Upper lobe of left lung (tissue), 6 donors: ENCODE results near the gene HPCA. TPM values are rescaled to one million over a fixed set of nuclear protein-coding genes. Genes with fewer than 3 reads are reported as not detected.

Source experiments
- ATAC-seq, 2 donors: fragments of 200-7000 bp; cut with Tn5 transposase; one replicate each; pipeline ENCODE4 v1.9.1; 2022; ENCODE audit warnings: mild to moderate bottlenecking in 2 of 2, moderate library complexity in 2 of 2; ENCODE audit not compliant: low FRiP score in 2 of 2
- DNase-seq, 2 donors: peaks; one replicate each; pipeline ENCODE4 v3.0.0-alpha.2; 2019 to 2020
- H3K27ac ChIP-seq, 4 donors: fragments of 200-600 bp; sonication (generic); one replicate each; pipeline ENCODE4 v1.5.1; 2016 to 2019
- H3K27me3 ChIP-seq, 4 donors: fragments of 200-600 bp; sonication (generic); one replicate each; pipeline ENCODE4 v1.5.1; 2017 to 2019
- H3K36me3 ChIP-seq, 4 donors: fragments of 200-600 bp; sonication (generic); one replicate each; pipeline ENCODE4 v1.5.1; 2016 to 2019
- H3K4me1 ChIP-seq, 4 donors: fragments of 200-600 bp; sonication (generic); one replicate each; pipeline ENCODE4 v1.5.1; 2018 to 2019
- H3K4me3 ChIP-seq, 4 donors: fragments of 200-600 bp; sonication (generic); one replicate each; pipeline ENCODE4 v1.5.1; 2017 to 2019; ENCODE audit warnings: mild to moderate bottlenecking in 2 of 4, moderate library complexity in 1 of 4
- H3K9me3 ChIP-seq, 4 donors: fragments of 200-600 bp; sonication (generic); one replicate each; pipeline ENCODE4 v1.5.1; 2018 to 2019
- CTCF ChIP-seq, 6 experiments: fragments of 450-650 bp in 4 of 6; fragments of 200-600 bp in 2 of 6; sonication (generic) in 2 of 6; IDR thresholded peaks; one replicate each; pipeline ENCODE4 v1.5.1; 2016 to 2019; ENCODE audit warnings: antibody characterized with exemption in 6 of 6
- EP300 ChIP-seq, 4 donors: sonication (generic); formaldehyde crosslinking; IDR thresholded peaks; one replicate each; pipeline ENCODE4 v1.5.1; 2017; ENCODE audit warnings: antibody characterized with exemption in 4 of 4, control low read depth in 2 of 4
- POLR2A ChIP-seq, 4 donors: fragments of 450-650 bp; IDR thresholded peaks; one replicate each; pipeline ENCODE4 v1.5.1; 2016 to 2017; ENCODE audit warnings: antibody characterized with exemption in 4 of 4, mild to moderate bottlenecking in 2 of 4
- POLR2AphosphoS5 ChIP-seq, 2 donors: sonication (generic); formaldehyde crosslinking; IDR thresholded peaks; one replicate each; pipeline ENCODE4 v1.5.1; 2017; ENCODE audit warnings: antibody characterized with exemption in 2 of 2
- WGBS, 2 donors: methylation state at CpG; one replicate each; pipeline ENCODE4 v1.1.5; 2017 to 2018; 5-methylcytosine and 5-hydroxymethylcytosine counted together
- total RNA-seq, 6 donors: library from RNA; depleted of rRNA in 4 of 6; stranded (reverse); fragments of >200 nt in 4 of 6; gene quantifications; one replicate each; pipeline versions ENCODE4 v1.1.0 to v1.2.1, GENCODE V29; 2016 to 2021
- donor health status: DM: no; HTN: no; CAD: no; lungs with moderate emphysema.
- donor health status: DM: no; HTN: yes; CAD: no; lungs with severe emphysema.

Gene HPCA
- total RNA-seq, result not detected

- Histone ChIP-seq H3K27me3 (peaks cover 0 to 37% (median 21%) of the 10 kb centered on the region in 4 donors), H3K4me1 (peaks cover 6 to 22% (median 10%) of the 10 kb centered on the region in 4 donors), H3K27ac (no peak within 1 kb of the TSS), H3K9me3 (no peaks in the 10 kb centered on the region), H3K36me3 (no peaks in the 10 kb centered on the region), H3K4me3 (peak within 1 kb of the TSS in 2 of 4 donors; percentile 14 to 25)
- TF ChIP-seq CTCF (IDR thresholded peaks at IDR 0.05), result peak in 3 of 6 experiments; percentile 34 to 51 (median 44)
- TF ChIP-seq POLR2AphosphoS5 (IDR thresholded peaks at IDR 0.05), result no peak
- 4 to 5% methylated on average over 17 to 37 of the region's 79 CpGs for WGBS, 2 donors
- peak; percentile 76 to 85 for ATAC-seq
- DNase-seq, result peak; percentile 51 to 90
Measured at GRCh38 chr1:32886004-32886827, at the start of gene HPCA. TSS of gene HPCA (plus strand) at chr1:32886491. CDS start at chr1:32888899, 2,408 bp downstream.

GRCh38 chr1:32848354-32849063 is 37.8 kb upstream of the HPCA start:
- WGBS, 2 donors, result 46 to 50% methylated on average over 2 of the region's 2 CpGs
- no peak overlapping the region for H3K4me3 ChIP-seq
- H3K27ac ChIP-seq, result no peak overlapping the region
- H3K36me3 ChIP-seq, result peaks cover 0 to 59% (median 25%) of the 10 kb centered on the region in 4 donors
- ATAC-seq (no peak), DNase-seq (no peak)
- no peak for TF ChIP-seq CTCF (IDR thresholded peaks at IDR 0.05)
- H3K9me3 ChIP-seq, result no peaks in the 10 kb centered on the region
- no peaks in the 10 kb centered on the region for H3K4me1 ChIP-seq
- no peaks in the 10 kb centered on the region for H3K27me3 ChIP-seq

- no peak overlapping the region for H3K27ac ChIP-seq
- peaks cover 15 to 84% (median 38%) of the 10 kb centered on the region in 4 donors for H3K36me3 ChIP-seq
- no peak for ATAC-seq
- H3K4me1 ChIP-seq, result no peaks in the 10 kb centered on the region
- no peak overlapping the region for H3K4me3 ChIP-seq
- WGBS, 2 donors, result 91 to 95% methylated on average over 13 of the region's 13 CpGs
- no peak for DNase-seq
- no peaks in the 10 kb centered on the region for H3K9me3 ChIP-seq
- H3K27me3 ChIP-seq, result no peaks in the 10 kb centered on the region
- TF ChIP-seq POLR2AphosphoS5 (IDR thresholded peaks at IDR 0.05) (no peak), POLR2A (IDR thresholded peaks at IDR 0.05) (no peak), CTCF (IDR thresholded peaks at IDR 0.05) (no peak), EP300 (IDR thresholded peaks at IDR 0.05) (no peak)
Measured at GRCh38 chr1:32855861-32856617, 30.3 kb upstream of the HPCA start.

GRCh38 chr1:32858136-32858535 is 28.2 kb upstream of the HPCA start:
- DNase-seq (no peak), ATAC-seq (no peak)
- H3K27me3 ChIP-seq, result no peaks in the 10 kb centered on the region
- peaks cover 15 to 71% (median 30%) of the 10 kb centered on the region in 4 donors for H3K36me3 ChIP-seq
- H3K4me3 ChIP-seq, result no peak overlapping the region
- 95 to 100% methylated on average over 2 of the region's 2 CpGs for WGBS, 2 donors
- TF ChIP-seq CTCF (IDR thresholded peaks at IDR 0.05), result no peak
- no peaks in the 10 kb centered on the region for H3K9me3 ChIP-seq
- no peak overlapping the region for H3K27ac ChIP-seq
- H3K4me1 ChIP-seq, result peaks cover 0 to 6% (median 0%) of the 10 kb centered on the region in 4 donors
